T47D (cell line): Measurements from ENCODE around the gene TTLL13.

Experiments
- DNase-seq, 2 experiments: peaks; one replicate each; pipeline versions ENCODE4 v3.0.0 to v3.0.0-alpha.2; 2011 to 2012; ENCODE audit warnings: low read depth in 1 of 2, low spot score in 1 of 2
- JUND ChIP-seq: IDR thresholded peaks from 2 replicates; pipeline ENCODE4 v1.6.1; 2012; ENCODE audit warnings: low read depth
- in situ Hi-C: cut with HindIII; loops from 2 replicates; pipeline ENCODE4 v1.10.0; 2016; ENCODE audit warnings: low sequenced_read_pairs, low pct_unique_long_range_greater_than_20kb

TTLL13 gene

GRCh38 chr15:90306560-90306959 lies 57.2 kb downstream of the TTLL13 start:
- DNase-seq = no peak
- no peak for TF ChIP-seq JUND
- in situ Hi-C loops = no loop called here

- in situ Hi-C loops = no loop called here
- TF ChIP-seq JUND = no peak
- no peak for DNase-seq
Observed at GRCh38 chr15:90307661-90308060, 58.3 kb downstream of the TTLL13 start.

GRCh38 chr15:90309020-90309419 lies 59.7 kb downstream of the TTLL13 start:
- no peak for DNase-seq
- in situ Hi-C loops = no loop called here
- TF ChIP-seq JUND = no peak
